Measurements from ENCODE around the gene RGS13.

- TF ChIP-seq, protein P1, sequence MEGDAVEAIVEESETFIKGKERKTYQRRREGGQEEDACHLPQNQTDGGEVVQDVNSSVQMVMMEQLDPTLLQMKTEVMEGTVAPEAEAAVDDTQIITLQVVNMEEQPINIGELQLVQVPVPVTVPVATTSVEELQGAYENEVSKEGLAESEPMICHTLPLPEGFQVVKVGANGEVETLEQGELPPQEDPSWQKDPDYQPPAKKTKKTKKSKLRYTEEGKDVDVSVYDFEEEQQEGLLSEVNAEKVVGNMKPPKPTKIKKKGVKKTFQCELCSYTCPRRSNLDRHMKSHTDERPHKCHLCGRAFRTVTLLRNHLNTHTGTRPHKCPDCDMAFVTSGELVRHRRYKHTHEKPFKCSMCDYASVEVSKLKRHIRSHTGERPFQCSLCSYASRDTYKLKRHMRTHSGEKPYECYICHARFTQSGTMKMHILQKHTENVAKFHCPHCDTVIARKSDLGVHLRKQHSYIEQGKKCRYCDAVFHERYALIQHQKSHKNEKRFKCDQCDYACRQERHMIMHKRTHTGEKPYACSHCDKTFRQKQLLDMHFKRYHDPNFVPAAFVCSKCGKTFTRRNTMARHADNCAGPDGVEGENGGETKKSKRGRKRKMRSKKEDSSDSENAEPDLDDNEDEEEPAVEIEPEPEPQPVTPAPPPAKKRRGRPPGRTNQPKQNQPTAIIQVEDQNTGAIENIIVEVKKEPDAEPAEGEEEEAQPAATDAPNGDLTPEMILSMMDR (IDR thresholded peaks at IDR 0.05; ENCODE audit: insufficient read depth, low read length), result no peak
- TF ChIP-seq POLR2AphosphoS5 (IDR thresholded peaks at IDR 0.05; ENCODE audit: low read depth) (no peak), REST (IDR thresholded peaks at IDR 0.05; ENCODE audit: insufficient replicate concordance, low read depth) (no peak), GABPA (IDR thresholded peaks at IDR 0.05; ENCODE audit: low read depth) (no peak)
These were observed 2.3 kb upstream of the RGS13 start for GRCh38 chr1:192633533-192634253.

All from HL-60 (cell line).